Epithelial cell of prostate (primary cell): ENCODE results near the gene NTN5.
A peak's percentile ranks its signal among the peaks of the same experiment; 100 is the strongest.

Experiments
- DNase-seq: peaks from one replicate; pipeline ENCODE4 v3.0.0-alpha.2; 2011; ENCODE audit warnings: low read depth, low spot score
- H3K27ac ChIP-seq: fragments of 450-650 bp; 2 replicates; pipeline ENCODE4 v1.5.1; 2017; ENCODE audit warnings: mild to moderate bottlenecking

NTN5 gene

GRCh38 chr19:48618278-48618915 is 54.4 kb downstream of the NTN5 start:
- DNase-seq: no peak
- peak overlapping the region; percentile 85 for H3K27ac ChIP-seq

- DNase-seq: no peak
- H3K27ac ChIP-seq: peak overlapping the region; percentile 85
Observed at GRCh38 chr19:48617146-48617937, 55.5 kb downstream of the NTN5 start.

- no peak for DNase-seq
- peak overlapping the region; percentile 85 for H3K27ac ChIP-seq
Observed at GRCh38 chr19:48616491-48617056, 56.2 kb downstream of the NTN5 start.

GRCh38 chr19:48616041-48616436 is 56.8 kb downstream of the NTN5 start:
- no peak for DNase-seq
- peak overlapping the region; percentile 85 for H3K27ac ChIP-seq

- DNase-seq: no peak
- H3K27ac ChIP-seq: peak overlapping the region; percentile 85
Observed at GRCh38 chr19:48615231-48616040, 57.4 kb downstream of the NTN5 start.

GRCh38 chr19:48614436-48615230 is 58.2 kb downstream of the NTN5 start, which contains the start of gene FAM83E:
TSS of gene FAM83E (minus strand) at chr19:48615076. CDS start at chr19:48613372, 1,704 bp downstream.
- H3K27ac ChIP-seq: peak within 1 kb of the TSS; percentile 85
- DNase-seq: no peak

- DNase-seq: no peak
- peak overlapping the region; percentile 85 for H3K27ac ChIP-seq
Observed at GRCh38 chr19:48613852-48614435, 58.9 kb downstream of the NTN5 start.

GRCh38 chr19:48613024-48613851 is 59.6 kb downstream of the NTN5 start:
- no peak for DNase-seq
- no peak overlapping the region for H3K27ac ChIP-seq

- H3K27ac ChIP-seq: no peak overlapping the region
- DNase-seq: no peak
Observed at GRCh38 chr19:48611872-48612271, 60.9 kb downstream of the NTN5 start.
